IMR-90 (cell line): ENCODE measurements around the gene HAX1. TPM values are rescaled to one million over a fixed set of nuclear protein-coding genes. Genes with fewer than 3 reads are reported as not detected.

Experiments used
- ATAC-seq: fragments of 200-7000 bp; cut with Tn5 transposase; 2 replicates; pipeline ENCODE4 v1.9.1; 2020; ENCODE audit warnings: low read depth, mild to moderate bottlenecking, moderate library complexity
- BruUV-seq: library from RNA; stranded (reverse); fragments of 400-500 nt; replicated peaks from 2 replicates; lab custom pipeline; 2021; lab: Mats Ljungman, UMichigan
- CTCF ChIA-PET: fragments of 300-600 bp; formaldehyde crosslinking; extraction: SDS; loops from one replicate; lab custom pipeline; 2021; ENCODE audit warnings: antibody characterized with exemption; lab: Yijun Ruan, JAX
- POLR2A ChIA-PET: fragments of 300-600 bp; sonication (Branson Sonifier 250); formaldehyde crosslinking; loops from one replicate; lab custom pipeline; 2022; ENCODE audit warnings: antibody characterized with exemption; ENCODE audit not compliant: unreplicated experiment; lab: Charles Lee
- DNase-seq: peaks from one replicate; pipeline ENCODE4 v3.0.0; 2013
- H2AFZ ChIP-seq: replicated peaks from 2 replicates; pipeline ENCODE3; 2013; ENCODE audit warnings: low read length, mild to moderate bottlenecking; ENCODE audit not compliant: poor library complexity
- H2AK5ac ChIP-seq: 2 replicates; pipeline ENCODE4 v1.6.1; 2013; ENCODE audit warnings: low read depth, low read length, inconsistent platforms
- H2AK9ac ChIP-seq: replicated peaks from 2 replicates; pipeline ENCODE3; 2013; ENCODE audit warnings: mild to moderate bottlenecking, low read depth, low read length, moderate library complexity; ENCODE audit not compliant: poor library complexity
- H2BK120ac ChIP-seq: 2 replicates; pipeline ENCODE4 v1.6.1; 2013; ENCODE audit warnings: low read depth, low read length, inconsistent platforms
- H2BK15ac ChIP-seq: 3 replicates; pipeline ENCODE4 v1.6.1; 2013; ENCODE audit warnings: low read depth, low read length, inconsistent platforms
- H2BK20ac ChIP-seq: 2 replicates; pipeline ENCODE4 v1.6.1; 2013; ENCODE audit warnings: low read depth, mild to moderate bottlenecking, inconsistent platforms, low read length, moderate library complexity
- H2BK5ac ChIP-seq: 2 replicates; pipeline ENCODE4 v1.6.1; 2013; ENCODE audit warnings: mild to moderate bottlenecking, low read depth, low read length, inconsistent platforms; ENCODE audit not compliant: poor library complexity, severe bottlenecking
- H3K14ac ChIP-seq: replicated peaks from 2 replicates; pipeline ENCODE4 v1.6.1; 2013; ENCODE audit warnings: low read depth, low read length, inconsistent platforms
- H3K18ac ChIP-seq: 2 replicates; pipeline ENCODE4 v1.6.1; 2013; ENCODE audit warnings: low read depth, low read length, control low read depth
- H3K23ac ChIP-seq: 2 replicates; pipeline ENCODE4 v1.6.1; 2013; ENCODE audit warnings: low read depth, low read length, inconsistent platforms
- H3K27ac ChIP-seq: 2 replicates; pipeline ENCODE4 v1.5.1; 2013; ENCODE audit warnings: mild to moderate bottlenecking, control low read depth, low read length; ENCODE audit not compliant: insufficient read depth
- H3K27me3 ChIP-seq: 2 replicates; pipeline ENCODE4 v1.6.1; 2013; ENCODE audit warnings: low read length; ENCODE audit not compliant: control insufficient read depth, insufficient read depth
- H3K36me3 ChIP-seq: 2 replicates; pipeline ENCODE4 v1.6.1; 2013; ENCODE audit warnings: low read length, mixed read lengths; ENCODE audit not compliant: control insufficient read depth, insufficient read depth
- H3K4ac ChIP-seq: 2 replicates; pipeline ENCODE4 v1.6.1; 2013; ENCODE audit warnings: low read depth, low read length, inconsistent platforms
- H3K4me1 ChIP-seq: 2 replicates; pipeline ENCODE4 v1.6.1; 2013; ENCODE audit warnings: low read length, mixed read lengths; ENCODE audit not compliant: control insufficient read depth, insufficient read depth
- H3K4me2 ChIP-seq: 2 replicates; pipeline ENCODE4 v1.6.1; 2013; ENCODE audit warnings: low read depth, mild to moderate bottlenecking, control low read depth, low read length, moderate library complexity
- H3K4me3 ChIP-seq: 2 replicates; pipeline ENCODE4 v1.5.1; 2013; ENCODE audit warnings: low read depth, mild to moderate bottlenecking, control low read depth, low read length, moderate library complexity; ENCODE audit not compliant: insufficient read depth
- H3K56ac ChIP-seq: 2 replicates; pipeline ENCODE4 v1.6.1; 2013; ENCODE audit warnings: low read length, inconsistent platforms; ENCODE audit not compliant: insufficient read depth; ENCODE audit errors: extremely low read depth
- H3K79me1 ChIP-seq, 2 experiments: 2 replicates each; pipeline ENCODE4 v1.6.1; 2013; ENCODE audit warnings: low read length in 2 of 2, inconsistent platforms in 1 of 2, low read depth in 1 of 2
- H3K9ac ChIP-seq: 2 replicates; pipeline ENCODE4 v1.6.1; 2013; ENCODE audit warnings: low read depth, low read length, control low read depth
- H3K9me1 ChIP-seq: 2 replicates; pipeline ENCODE4 v1.6.1; 2013; ENCODE audit warnings: low read length, inconsistent platforms; ENCODE audit not compliant: insufficient read depth
- H3K9me3 ChIP-seq: 2 replicates; pipeline ENCODE4 v1.6.1; 2013; ENCODE audit warnings: low read length; ENCODE audit not compliant: control insufficient read depth, insufficient read depth
- H4K20me1 ChIP-seq: 2 replicates; pipeline ENCODE4 v1.6.1; 2013; ENCODE audit warnings: low read length, inconsistent platforms; ENCODE audit not compliant: insufficient read depth
- H4K5ac ChIP-seq: 2 replicates; pipeline ENCODE4 v1.6.1; 2013; ENCODE audit warnings: mild to moderate bottlenecking, low read depth, low read length, control low read depth
- H4K8ac ChIP-seq, 2 experiments: 2 replicates each; pipeline ENCODE4 v1.6.1; 2013; ENCODE audit warnings: low read depth in 2 of 2, low read length in 2 of 2, control low read depth in 1 of 2, inconsistent platforms in 1 of 2
- H4K91ac ChIP-seq: 2 replicates; pipeline ENCODE4 v1.6.1; 2013; ENCODE audit warnings: low read depth, low read length, inconsistent platforms; ENCODE audit not compliant: insufficient read depth
- FOS ChIP-seq: fragments of 150-350 bp; IDR thresholded peaks from 2 replicates; pipeline ENCODE4 v1.6.1; 2016; ENCODE audit warnings: low read depth, low read length
- MAFK ChIP-seq: IDR thresholded peaks from 2 replicates; pipeline ENCODE4 v1.6.1; 2012; ENCODE audit warnings: low read depth, low read length, improper control_type of control experiment
- NFE2L2 ChIP-seq: fragments of 150-350 bp; IDR thresholded peaks from 2 replicates; pipeline ENCODE4 v1.6.1; 2016; ENCODE audit warnings: low read depth, mild to moderate bottlenecking, low read length
- POLR2A ChIP-seq: IDR thresholded peaks from 2 replicates; pipeline ENCODE4 v1.6.1; 2012; ENCODE audit warnings: mild to moderate bottlenecking, low read depth, low read length
- RFX5 ChIP-seq: IDR thresholded peaks from 2 replicates; pipeline ENCODE4 v1.8.0; 2012; ENCODE audit warnings: low read depth, mild to moderate bottlenecking, low read length, moderate library complexity
- WGBS, 2 experiments: methylation state at CpG; one replicate each; pipeline versions ENCODE4 v1.1.5 to v1.1.7; 2013; ENCODE audit warnings: missing lambda C conversion rate in 2 of 2; ENCODE audit not compliant: insufficient read length in 1 of 2; ENCODE audit errors: extremely low coverage in 2 of 2; 5-methylcytosine and 5-hydroxymethylcytosine counted together
- dilution Hi-C: fragments of 300-500 bp; cut with HindIII; formaldehyde crosslinking; loops from one replicate; pipeline ENCODE4 v1.14.3; 2018; ENCODE audit warnings: low sequenced_read_pairs; ENCODE audit not compliant: unreplicated experiment
- in situ Hi-C: fragments of 300-500 bp; cut with MboI; formaldehyde crosslinking; loops from 3 replicates; pipeline ENCODE4 v1.14.3; 2019; ENCODE audit warnings: low sequenced_read_pairs, inconsistent platforms, mixed read lengths
- intact Hi-C: fragments of 100-400 bp; cut with micrococcal nuclease; formaldehyde crosslinking; loops from 2 replicates; pipeline ENCODE4 v1.10.0; 2022
- polyA plus RNA-seq, 3 experiments: library from polyadenylated mRNA; depleted of rRNA; stranded (reverse); fragments of >200 nt; gene quantifications; 2 replicates each; pipeline ENCODE4 v1.2.3, GENCODE V29; 2012; ENCODE audit warnings: low replicate concordance in 1 of 3
- total RNA-seq: library from RNA; depleted of rRNA; stranded (reverse); fragments of >200 nt; gene quantifications from 2 replicates; pipeline ENCODE4 v1.2.3, GENCODE V29; 2012

HAX1 gene
- total and polyA plus RNA-seq, 2 of the 4 experiments (the other 2 are of a cell fraction) = 117 to 146 TPM

GRCh38 chr1:154253671-154254070 lies 18.8 kb upstream of the HAX1 start:
- no peak overlapping the region for H2AK9ac ChIP-seq
- no TSS peak for BruUV-seq
- H3K18ac ChIP-seq = no peak overlapping the region
- H4K20me1 ChIP-seq = peaks cover 4% of the 10 kb centered on the region; the same call in 1 of the 2 replicates
- peak; percentile 42 for DNase-seq
- H4K5ac ChIP-seq = no peak overlapping the region
- no peak overlapping the region for H3K4ac ChIP-seq
- H2BK120ac ChIP-seq = no peak overlapping the region
- H3K4me2 ChIP-seq = no peak overlapping the region
- H3K79me1 ChIP-seq = peaks cover 28 to 39% of the 10 kb centered on the region in 2 experiments
- no peaks in the 10 kb centered on the region for H3K4me1 ChIP-seq
- ATAC-seq = no peak
- H3K27ac ChIP-seq = no peak overlapping the region
- no peaks in the 10 kb centered on the region for H3K27me3 ChIP-seq
- peaks cover 76% of the 10 kb centered on the region for H3K36me3 ChIP-seq
- H4K8ac ChIP-seq = no peak overlapping the region
- H2AK5ac ChIP-seq = no peak overlapping the region
- no peaks in the 10 kb centered on the region for H3K9me3 ChIP-seq
- in situ Hi-C loops (no loop called here), intact Hi-C loops (no loop called here), dilution Hi-C loops (no loop called here)
- TF ChIP-seq RFX5 (no peak), POLR2A (no peak), FOS (no peak), MAFK (no peak), NFE2L2 (no peak)
- no peak overlapping the region for H3K4me3 ChIP-seq
- H3K14ac ChIP-seq = no peak overlapping the region
- ChIA-PET POLR2A (no interaction called here), CTCF (no interaction called here)
- H2AFZ ChIP-seq = no peak overlapping the region
- no peak overlapping the region for H2BK20ac ChIP-seq
- no peak overlapping the region for H3K9ac ChIP-seq
- H2BK15ac ChIP-seq = no peak overlapping the region
- no peak overlapping the region for H4K91ac ChIP-seq
- H3K56ac ChIP-seq = no peak overlapping the region
- no peak overlapping the region for H2BK5ac ChIP-seq
- H3K9me1 ChIP-seq = peaks cover 2% of the 10 kb centered on the region; the same call in 1 of the 2 replicates
- WGBS, 2 experiments = no CpG with 5 or more reads among the region's 7 CpGs
- H3K23ac ChIP-seq = no peak overlapping the region
